Astrocyte (in vitro differentiated cells and primary cell): ENCODE results near the gene MTF1. TPM values are rescaled to one million over a fixed set of nuclear protein-coding genes. Genes with fewer than 3 reads are reported as not detected.
"Not testable (repeated sequence)": the region's sequence is repeated elsewhere in the genome, so short reads cannot be mapped to it uniquely, and the experiment has no call there.

Experiments used
- DNase-seq: peaks from one replicate; pipeline ENCODE4 v3.0.0-alpha.2; 2010; ENCODE audit warnings: low read depth
- FAIRE-seq: peaks from 2 replicates; lab custom pipeline; 2011; peaks lifted over from hg19 to GRCh38; lab: Jason Lieb, UNC
- H2AFZ ChIP-seq: 2 replicates; pipeline ENCODE4 v1.6.0; 2012; ENCODE audit warnings: low read depth, low read length, inconsistent platforms
- H3K27ac ChIP-seq: 2 replicates; pipeline ENCODE4 v1.5.1; 2011; ENCODE audit warnings: low read depth, low read length, inconsistent platforms
- H3K27me3 ChIP-seq: 2 replicates; pipeline ENCODE4 v1.6.0; 2011; ENCODE audit warnings: low read length, inconsistent platforms; ENCODE audit not compliant: insufficient read depth
- H3K36me3 ChIP-seq: 2 replicates; pipeline ENCODE4 v1.5.1; 2011; ENCODE audit warnings: low read length, inconsistent platforms; ENCODE audit not compliant: insufficient read depth
- H3K4me1 ChIP-seq: 2 replicates; pipeline ENCODE4 v1.5.1; 2011; ENCODE audit warnings: low read length, inconsistent platforms; ENCODE audit not compliant: insufficient read depth
- H3K4me2 ChIP-seq: 2 replicates; pipeline ENCODE4 v1.6.0; 2012; ENCODE audit warnings: low read length, inconsistent platforms
- H3K4me3 ChIP-seq: 2 replicates; pipeline ENCODE4 v1.5.1; 2011; ENCODE audit warnings: low read depth, mild to moderate bottlenecking, low read length, inconsistent platforms; ENCODE audit not compliant: insufficient read depth
- H3K79me2 ChIP-seq: 2 replicates; pipeline ENCODE4 v1.6.0; 2012; ENCODE audit warnings: mild to moderate bottlenecking, low read length, inconsistent platforms; ENCODE audit not compliant: insufficient read depth
- H3K9ac ChIP-seq: 2 replicates; pipeline ENCODE4 v1.6.0; 2012; ENCODE audit warnings: mild to moderate bottlenecking, low read length, inconsistent platforms
- H3K9me3 ChIP-seq: 2 replicates; pipeline ENCODE4 v1.5.1; 2012; ENCODE audit warnings: low read depth, mild to moderate bottlenecking, low read length, inconsistent platforms; ENCODE audit not compliant: insufficient read depth
- H4K20me1 ChIP-seq: 2 replicates; pipeline ENCODE4 v1.6.0; 2012; ENCODE audit warnings: low read length, inconsistent platforms; ENCODE audit not compliant: insufficient read depth
- H3K27ac Mint-ChIP-seq: one replicate; pipeline ENCODE4 v1.8.0; 2021; ENCODE audit warnings: mild to moderate bottlenecking, mixed read lengths; ENCODE audit not compliant: unreplicated experiment
- H3K27me3 Mint-ChIP-seq: one replicate; pipeline ENCODE4 v1.8.0; 2021; ENCODE audit warnings: low read depth, mixed read lengths; ENCODE audit not compliant: unreplicated experiment
- H3K36me3 Mint-ChIP-seq: one replicate; pipeline ENCODE4 v1.8.0; 2021; ENCODE audit warnings: low read depth, mixed read lengths; ENCODE audit not compliant: unreplicated experiment
- H3K4me1 Mint-ChIP-seq: one replicate; pipeline ENCODE4 v1.8.0; 2021; ENCODE audit warnings: low read depth, mixed read lengths; ENCODE audit not compliant: unreplicated experiment
- H3K4me3 Mint-ChIP-seq: one replicate; pipeline ENCODE4 v1.8.0; 2021; ENCODE audit warnings: mild to moderate bottlenecking, moderate library complexity, mixed read lengths; ENCODE audit not compliant: unreplicated experiment
- H3K9me3 Mint-ChIP-seq: one replicate; pipeline ENCODE4 v1.8.0; 2021; ENCODE audit warnings: mild to moderate bottlenecking, mixed read lengths; ENCODE audit not compliant: unreplicated experiment
- CTCF ChIP-seq: IDR thresholded peaks from 2 replicates; pipeline ENCODE4 v1.5.1; 2011; ENCODE audit warnings: low read depth, mild to moderate bottlenecking, inconsistent platforms, low read length, moderate library complexity; ENCODE audit not compliant: insufficient read depth
- EZH2 ChIP-seq: IDR thresholded peaks from 2 replicates; pipeline ENCODE4 v1.6.1; 2012; ENCODE audit warnings: mild to moderate bottlenecking, low read length, inconsistent platforms; ENCODE audit not compliant: insufficient read depth
- total RNA-seq: library from RNA; stranded (reverse); gene quantifications from 2 replicates; pipeline ENCODE4 v1.2.1, GENCODE V29; 2021

MTF1 gene
- total RNA-seq, 1 donor from 2014 or later, result 16.7 TPM

- no peaks in the 10 kb centered on the region for H3K4me1 ChIP-seq
- peaks cover 8% of the 10 kb centered on the region for H3K9me3 Mint-ChIP-seq
- H3K9me3 ChIP-seq, result peaks cover 4% of the 10 kb centered on the region
- H3K36me3 Mint-ChIP-seq, result no peaks in the 10 kb centered on the region
- H2AFZ ChIP-seq, result no peak overlapping the region
- no peaks in the 10 kb centered on the region for H3K36me3 ChIP-seq
- H3K79me2 ChIP-seq, result no peaks in the 10 kb centered on the region
- no peak for DNase-seq
- peaks cover 10% of the 10 kb centered on the region for H3K27me3 ChIP-seq
- no peak overlapping the region for H3K4me3 ChIP-seq
- no peak overlapping the region for H3K27ac ChIP-seq
- H3K4me1 Mint-ChIP-seq, result no peaks in the 10 kb centered on the region
- no peak overlapping the region for H3K4me2 ChIP-seq
- TF ChIP-seq CTCF, result no peak
- H3K4me3 Mint-ChIP-seq, result no peak overlapping the region
- no peak overlapping the region for H3K9ac ChIP-seq
- no peaks in the 10 kb centered on the region for H4K20me1 ChIP-seq
- no peak for FAIRE-seq
- H3K27ac Mint-ChIP-seq, result no peak overlapping the region
- H3K27me3 Mint-ChIP-seq, result peaks cover 61% of the 10 kb centered on the region
These were observed 82.4 kb downstream of the MTF1 start for GRCh38 chr1:37776946-37777516.

- not testable (repeated sequence) for H3K4me1 ChIP-seq, H3K9me3 Mint-ChIP-seq, H3K36me3 ChIP-seq, DNase-seq, H3K27ac ChIP-seq, H4K20me1 ChIP-seq, H3K9me3 ChIP-seq, H2AFZ ChIP-seq, H3K4me1 Mint-ChIP-seq, H3K36me3 Mint-ChIP-seq, H3K27ac Mint-ChIP-seq, H3K9ac ChIP-seq, H3K4me3 ChIP-seq, FAIRE-seq, H3K4me2 ChIP-seq, H3K4me3 Mint-ChIP-seq, H3K79me2 ChIP-seq
- H3K27me3 ChIP-seq, result peaks cover 26% of the 10 kb centered on the region
- peaks cover 61% of the 10 kb centered on the region for H3K27me3 Mint-ChIP-seq
These were observed 88.0 kb downstream of the MTF1 start for GRCh38 chr1:37771440-37771839.

- Mint-ChIP-seq H3K36me3 (peaks cover 2% of the 10 kb centered on the region), H3K4me3 (no peak overlapping the region), H3K4me1 (no peaks in the 10 kb centered on the region), H3K27me3 (peaks cover 87% of the 10 kb centered on the region), H3K27ac (no peak overlapping the region), H3K9me3 (no peaks in the 10 kb centered on the region)
- TF ChIP-seq EZH2, result no peak
- no peak for TF ChIP-seq CTCF
- H3K4me2 ChIP-seq, result no peak overlapping the region
- no peaks in the 10 kb centered on the region for H3K79me2 ChIP-seq
- peaks cover 54% of the 10 kb centered on the region for H3K27me3 ChIP-seq
- H3K27ac ChIP-seq, result no peak overlapping the region
- no peaks in the 10 kb centered on the region for H3K36me3 ChIP-seq
- H2AFZ ChIP-seq, result no peak overlapping the region
- H3K9ac ChIP-seq, result no peak overlapping the region
- no peaks in the 10 kb centered on the region for H3K4me1 ChIP-seq
- FAIRE-seq (no peak), DNase-seq (no peak)
- H3K4me3 ChIP-seq, result no peak overlapping the region
- no peaks in the 10 kb centered on the region for H4K20me1 ChIP-seq
- H3K9me3 ChIP-seq, result no peaks in the 10 kb centered on the region
These were observed 91.9 kb downstream of the MTF1 start for GRCh38 chr1:37767488-37767887.
